Activated T-cell treated with anti-CD3 and anti-CD28 coated beads for 4 hours (primary cell): ENCODE data around the gene KCTD5.
"Not testable (repeated sequence)": the region's sequence is repeated elsewhere in the genome, so short reads cannot be mapped to it uniquely, and the experiment has no call there.

Experiments
- DNase-seq: peaks from one replicate; pipeline ENCODE4 v3.0.0-alpha.2; 2020

KCTD5 gene

GRCh38 chr16:2673066-2673999, 9.0 kb upstream of the KCTD5 start:
- peak; percentile 90 for DNase-seq

GRCh38 chr16:2675021-2675420, 7.3 kb upstream of the KCTD5 start:
- no peak for DNase-seq

GRCh38 chr16:2675714-2676113, 6.6 kb upstream of the KCTD5 start:
- no peak for DNase-seq

- not testable (repeated sequence) for DNase-seq
Measured at GRCh38 chr16:2676937-2677336, 5.4 kb upstream of the KCTD5 start.

GRCh38 chr16:2678206-2678965, 3.9 kb upstream of the KCTD5 start:
- DNase-seq, result not testable (repeated sequence)

GRCh38 chr16:2679902-2680301, 2.4 kb upstream of the KCTD5 start:
- not testable (repeated sequence) for DNase-seq

GRCh38 chr16:2680360-2680759, 2.0 kb upstream of the KCTD5 start:
- DNase-seq, result not testable (repeated sequence)

GRCh38 chr16:2683041-2683440, 718 bp downstream of the KCTD5 start:
- not testable (repeated sequence) for DNase-seq

- DNase-seq, result not testable (repeated sequence)
Measured at GRCh38 chr16:2686075-2686474, 3.8 kb downstream of the KCTD5 start.

- no peak for DNase-seq
Measured at GRCh38 chr16:2686912-2687507, 4.7 kb downstream of the KCTD5 start.

- no peak for DNase-seq
Measured at GRCh38 chr16:2687531-2688308, 5.4 kb downstream of the KCTD5 start.

- DNase-seq, result not testable (repeated sequence)
Measured at GRCh38 chr16:2689422-2689821, 7.1 kb downstream of the KCTD5 start.

- DNase-seq, result no peak
Measured at GRCh38 chr16:2689968-2690801, 7.9 kb downstream of the KCTD5 start.

- DNase-seq, result no peak
Measured at GRCh38 chr16:2690852-2691251, 8.5 kb downstream of the KCTD5 start.

GRCh38 chr16:2691491-2692248, 9.3 kb downstream of the KCTD5 start:
- no peak for DNase-seq

GRCh38 chr16:2692251-2692947, 10.1 kb downstream of the KCTD5 start:
- no peak for DNase-seq

- no peak for DNase-seq
Measured at GRCh38 chr16:2692948-2693651, 10.8 kb downstream of the KCTD5 start.

GRCh38 chr16:2696601-2697250, 14.4 kb downstream of the KCTD5 start:
- DNase-seq, result not testable (repeated sequence)

- no peak for DNase-seq
Measured at GRCh38 chr16:2697401-2697948, 15.2 kb downstream of the KCTD5 start.
